Glomerular endothelial cell (primary cell): ENCODE data around the gene SKIDA1. TPM values are rescaled to one million over a fixed set of nuclear protein-coding genes. Genes with fewer than 3 reads are reported as not detected.

ENCODE experiments used
- DNase-seq: peaks from one replicate; pipeline ENCODE4 v3.0.0-alpha.2; 2011; ENCODE audit warnings: low read depth, low spot score; ENCODE audit errors: extremely low read depth
- total RNA-seq: library from RNA; depleted of rRNA; stranded (reverse); fragments of >200 nt; gene quantifications from 2 replicates; pipeline ENCODE4 v1.2.3, GENCODE V29; 2015

SKIDA1 gene
- total RNA-seq, 1 donor from 2014 or later = 1.2 TPM

GRCh38 chr10:21502348-21502740 is 23.1 kb downstream of the SKIDA1 start:
- DNase-seq = no peak

- DNase-seq = no peak
Measured at GRCh38 chr10:21501731-21502347, 23.6 kb downstream of the SKIDA1 start.

- DNase-seq = no peak
Measured at GRCh38 chr10:21501091-21501490, 24.4 kb downstream of the SKIDA1 start.

- no peak for DNase-seq
Measured at GRCh38 chr10:21500578-21500910, 24.9 kb downstream of the SKIDA1 start.

GRCh38 chr10:21499701-21500577 is 25.5 kb downstream of the SKIDA1 start:
- DNase-seq = no peak

- no peak for DNase-seq
Measured at GRCh38 chr10:21498986-21499385, 26.5 kb downstream of the SKIDA1 start.

- DNase-seq = no peak
Measured at GRCh38 chr10:21498377-21498776, 27.1 kb downstream of the SKIDA1 start.

- no peak for DNase-seq
Measured at GRCh38 chr10:21497177-21497807, 28.2 kb downstream of the SKIDA1 start.

GRCh38 chr10:21496343-21497176 is 28.9 kb downstream of the SKIDA1 start:
- no peak for DNase-seq

GRCh38 chr10:21495752-21496342 is 29.6 kb downstream of the SKIDA1 start:
- no peak for DNase-seq

GRCh38 chr10:21495002-21495751 is 30.3 kb downstream of the SKIDA1 start:
- no peak for DNase-seq

GRCh38 chr10:21494191-21495001 is 31.1 kb downstream of the SKIDA1 start:
- DNase-seq = no peak

- DNase-seq = no peak
Measured at GRCh38 chr10:21493784-21494183, 31.7 kb downstream of the SKIDA1 start.

- no peak for DNase-seq
Measured at GRCh38 chr10:21492421-21492820, 33.1 kb downstream of the SKIDA1 start.

- DNase-seq = no peak
Measured at GRCh38 chr10:21490711-21491105, 34.8 kb downstream of the SKIDA1 start.

- DNase-seq = no peak
Measured at GRCh38 chr10:21490028-21490710, 35.3 kb downstream of the SKIDA1 start.

- no peak for DNase-seq
Measured at GRCh38 chr10:21488957-21489446, 36.5 kb downstream of the SKIDA1 start.

GRCh38 chr10:21488246-21488956 is 37.1 kb downstream of the SKIDA1 start:
- DNase-seq = no peak
